ENCODE data around the gene PRR14L.
A peak's percentile ranks its signal among the peaks of the same experiment; 100 is the strongest.
"Not testable (repeated sequence)": the region's sequence is repeated elsewhere in the genome, so short reads cannot be mapped to it uniquely, and the experiment has no call there.

The PRR14L gene

GRCh38 chr22:31681349-31682345 lies 68.3 kb downstream of the PRR14L start:
- no peak for DNase-seq

- DNase-seq = no peak
Measured at GRCh38 chr22:31680861-31681341, 69.0 kb downstream of the PRR14L start.

- no peak for DNase-seq
Measured at GRCh38 chr22:31678748-31679147, 71.2 kb downstream of the PRR14L start.

GRCh38 chr22:31676700-31677099 lies 73.2 kb downstream of the PRR14L start:
- DNase-seq = no peak

GRCh38 chr22:31674219-31674618 lies 75.7 kb downstream of the PRR14L start:
- not testable (repeated sequence) for DNase-seq

GRCh38 chr22:31668849-31669248 lies 81.1 kb downstream of the PRR14L start:
- not testable (repeated sequence) for DNase-seq

GRCh38 chr22:31662668-31663037 lies 87.3 kb downstream of the PRR14L start:
- DNase-seq = no peak

- DNase-seq = peak; percentile 69
Measured at GRCh38 chr22:31661851-31662667, 87.9 kb downstream of the PRR14L start, which contains the start of gene PISD. PISD (minus strand) TSS chr22:31662215; CDS start chr22:31662208, 7 bp downstream.

- not testable (repeated sequence) for DNase-seq
Measured at GRCh38 chr22:31660860-31661341, 89.0 kb downstream of the PRR14L start.

GRCh38 chr22:31659246-31659645 lies 90.7 kb downstream of the PRR14L start:
- no peak for DNase-seq

GRCh38 chr22:31654408-31654807 lies 95.5 kb downstream of the PRR14L start:
- DNase-seq = no peak

GRCh38 chr22:31653944-31654343 lies 96.0 kb downstream of the PRR14L start:
- DNase-seq = no peak

GRCh38 chr22:31652911-31653684 lies 96.8 kb downstream of the PRR14L start:
- DNase-seq = no peak

- DNase-seq = no peak
Measured at GRCh38 chr22:31652088-31652487, 97.8 kb downstream of the PRR14L start.

GRCh38 chr22:31651664-31652063 lies 98.3 kb downstream of the PRR14L start:
- DNase-seq = no peak

- DNase-seq = no peak
Measured at GRCh38 chr22:31650391-31650790, 99.5 kb downstream of the PRR14L start.

GRCh38 chr22:31647523-31648320 lies 102.2 kb downstream of the PRR14L start:
- DNase-seq = no peak

GRCh38 chr22:31647066-31647465 lies 102.9 kb downstream of the PRR14L start:
- DNase-seq = no peak

- DNase-seq = no peak
Measured at GRCh38 chr22:31646186-31647019, 103.5 kb downstream of the PRR14L start.

GRCh38 chr22:31639436-31640039 lies 110.4 kb downstream of the PRR14L start:
- DNase-seq = no peak

All from NCI-H1417 treated with DMSO at 0.1 percent for 48 hours (cell line).